Measurements from ENCODE around the gene DTNBP1.
"Not testable (repeated sequence)": the region's sequence is repeated elsewhere in the genome, so short reads cannot be mapped to it uniquely, and the experiment has no call there.

DTNBP1 gene

GRCh38 chr6:15555101-15556038 is 107.5 kb downstream of the DTNBP1 start:
- DNase-seq: peak; percentile 62

- DNase-seq: no peak
Observed at GRCh38 chr6:15554728-15555100, 108.1 kb downstream of the DTNBP1 start.

- DNase-seq: no peak
Observed at GRCh38 chr6:15553736-15554294, 109.0 kb downstream of the DTNBP1 start.

- no peak for DNase-seq
Observed at GRCh38 chr6:15553031-15553430, 109.8 kb downstream of the DTNBP1 start.

- no peak for DNase-seq
Observed at GRCh38 chr6:15551798-15552197, 111.0 kb downstream of the DTNBP1 start.

GRCh38 chr6:15551262-15551661 is 111.6 kb downstream of the DTNBP1 start:
- no peak for DNase-seq

GRCh38 chr6:15550546-15551123 is 112.2 kb downstream of the DTNBP1 start:
- no peak for DNase-seq

- DNase-seq: no peak
Observed at GRCh38 chr6:15549371-15549770, 113.5 kb downstream of the DTNBP1 start.

GRCh38 chr6:15547400-15547799 is 115.4 kb downstream of the DTNBP1 start:
- DNase-seq: no peak

GRCh38 chr6:15546591-15546990 is 116.2 kb downstream of the DTNBP1 start:
- no peak for DNase-seq

- no peak for DNase-seq
Observed at GRCh38 chr6:15544321-15544900, 118.4 kb downstream of the DTNBP1 start.

- not testable (repeated sequence) for DNase-seq
Observed at GRCh38 chr6:15543332-15543917, 119.4 kb downstream of the DTNBP1 start.

GRCh38 chr6:15539722-15540270 is 123.0 kb downstream of the DTNBP1 start:
- no peak for DNase-seq

GRCh38 chr6:15538766-15539495 is 123.9 kb downstream of the DTNBP1 start:
- DNase-seq: no peak

- no peak for DNase-seq
Observed at GRCh38 chr6:15538106-15538505, 124.7 kb downstream of the DTNBP1 start.

GRCh38 chr6:15536198-15536955 is 126.5 kb downstream of the DTNBP1 start:
- no peak for DNase-seq

GRCh38 chr6:15535495-15536197 is 127.2 kb downstream of the DTNBP1 start:
- no peak for DNase-seq

- DNase-seq: no peak
Observed at GRCh38 chr6:15534974-15535373, 127.9 kb downstream of the DTNBP1 start.

GRCh38 chr6:15533379-15534026 is 129.3 kb downstream of the DTNBP1 start:
- no peak for DNase-seq

- no peak for DNase-seq
Observed at GRCh38 chr6:15531973-15532372, 130.9 kb downstream of the DTNBP1 start.
